OCI-LY1 (cell line): ENCODE results near the gene MAGI2.

Experiments used
- H2AFZ ChIP-seq: fragments of 200-600 bp; sonication (generic), shearing (Covaris generic); 2 replicates; pipeline ENCODE4 v1.6.0; 2014; ENCODE audit warnings: antibody characterized with exemption, mild to moderate bottlenecking, low read length
- H3F3A ChIP-seq: fragments of 200-600 bp; sonication (generic), shearing (Covaris generic); 2 replicates; pipeline ENCODE4 v1.6.0; 2014; ENCODE audit warnings: mild to moderate bottlenecking, antibody characterized with exemption, low read length, moderate library complexity; ENCODE audit not compliant: insufficient read depth
- H3K27ac ChIP-seq: fragments of 200-600 bp; sonication (generic); 2 replicates; pipeline ENCODE4 v1.5.1; 2014; ENCODE audit warnings: low read length, mixed run types, mild to moderate bottlenecking, low read depth; ENCODE audit not compliant: poor library complexity, severe bottlenecking
- H3K27me3 ChIP-seq: fragments of 200-600 bp; sonication (generic); 2 replicates; pipeline ENCODE4 v1.6.0; 2014; ENCODE audit warnings: antibody characterized with exemption, mild to moderate bottlenecking, low read length, moderate library complexity; ENCODE audit not compliant: insufficient read depth
- H3K36me3 ChIP-seq: fragments of 200-600 bp; sonication (generic); 2 replicates; pipeline ENCODE4 v1.6.1; 2014; ENCODE audit warnings: mild to moderate bottlenecking, antibody characterized with exemption, low read length, moderate library complexity, mixed read lengths; ENCODE audit not compliant: insufficient read depth
- H3K4me1 ChIP-seq: fragments of 200-600 bp; sonication (generic); 2 replicates; pipeline ENCODE4 v1.5.1; 2014; ENCODE audit warnings: mild to moderate bottlenecking, low read length, moderate library complexity; ENCODE audit not compliant: insufficient read depth, severe bottlenecking
- H3K4me2 ChIP-seq: fragments of 200-600 bp; sonication (generic), shearing (Covaris generic); 2 replicates; pipeline ENCODE4 v1.6.1; 2014; ENCODE audit warnings: low read length
- H3K4me3 ChIP-seq: fragments of 200-600 bp; sonication (generic); 2 replicates; pipeline ENCODE4 v1.5.1; 2014; ENCODE audit warnings: low read length, low read depth, mild to moderate bottlenecking, mixed read lengths; ENCODE audit not compliant: poor library complexity, severe bottlenecking
- H3K79me2 ChIP-seq: fragments of 200-600 bp; shearing (Covaris generic); 2 replicates; pipeline ENCODE4 v1.6.1; 2016; ENCODE audit warnings: mixed run types, low read length, mixed read lengths; ENCODE audit not compliant: insufficient read depth
- H3K9ac ChIP-seq: fragments of 200-600 bp; sonication (generic), shearing (Covaris generic); 2 replicates; pipeline ENCODE4 v1.6.1; 2014; ENCODE audit warnings: mild to moderate bottlenecking, low read length, mixed read lengths
- H3K9me2 ChIP-seq: fragments of 200-600 bp; sonication (generic), shearing (Covaris generic); 2 replicates; pipeline ENCODE4 v1.6.1; 2014; ENCODE audit warnings: low read depth, mild to moderate bottlenecking, low read length, mixed read lengths
- H3K9me3 ChIP-seq: fragments of 200-600 bp; shearing (Covaris generic); 2 replicates; pipeline ENCODE4 v1.6.1; 2014; ENCODE audit warnings: low read length, mixed read lengths
- H4K20me1 ChIP-seq: fragments of 200-600 bp; sonication (generic), shearing (Covaris generic); 2 replicates; pipeline ENCODE4 v1.6.0; 2016; ENCODE audit warnings: mild to moderate bottlenecking, low read length; ENCODE audit not compliant: insufficient read depth
- EZH2 ChIP-seq: fragments of 200-600 bp; sonication (generic), shearing (Covaris generic); IDR thresholded peaks from 2 replicates; pipeline ENCODE4 v1.8.0; 2017; ENCODE audit warnings: borderline replicate concordance, mixed run types, mild to moderate bottlenecking, antibody characterized with exemption, low read length, moderate library complexity, mixed read lengths
- TF ChIP-seq, protein P1 (sequence below): fragments of 200-600 bp; sonication (generic), shearing (Covaris generic); IDR thresholded peaks from 2 replicates; pipeline ENCODE4 v1.5.1; 2017; ENCODE audit warnings: mild to moderate bottlenecking, antibody characterized with exemption, low read length, moderate library complexity, mixed read lengths

MAGI2 gene

GRCh38 chr7:79478386-79478785 lies 24.9 kb upstream of the MAGI2 start:
- H3K4me3 ChIP-seq = no peak overlapping the region
- no peak overlapping the region for H2AFZ ChIP-seq
- no peaks in the 10 kb centered on the region for H3K9me2 ChIP-seq
- no peak overlapping the region for H3K27ac ChIP-seq
- H3K9ac ChIP-seq = no peak overlapping the region
- TF ChIP-seq EZH2 = no peak
- TF ChIP-seq, protein P1, sequence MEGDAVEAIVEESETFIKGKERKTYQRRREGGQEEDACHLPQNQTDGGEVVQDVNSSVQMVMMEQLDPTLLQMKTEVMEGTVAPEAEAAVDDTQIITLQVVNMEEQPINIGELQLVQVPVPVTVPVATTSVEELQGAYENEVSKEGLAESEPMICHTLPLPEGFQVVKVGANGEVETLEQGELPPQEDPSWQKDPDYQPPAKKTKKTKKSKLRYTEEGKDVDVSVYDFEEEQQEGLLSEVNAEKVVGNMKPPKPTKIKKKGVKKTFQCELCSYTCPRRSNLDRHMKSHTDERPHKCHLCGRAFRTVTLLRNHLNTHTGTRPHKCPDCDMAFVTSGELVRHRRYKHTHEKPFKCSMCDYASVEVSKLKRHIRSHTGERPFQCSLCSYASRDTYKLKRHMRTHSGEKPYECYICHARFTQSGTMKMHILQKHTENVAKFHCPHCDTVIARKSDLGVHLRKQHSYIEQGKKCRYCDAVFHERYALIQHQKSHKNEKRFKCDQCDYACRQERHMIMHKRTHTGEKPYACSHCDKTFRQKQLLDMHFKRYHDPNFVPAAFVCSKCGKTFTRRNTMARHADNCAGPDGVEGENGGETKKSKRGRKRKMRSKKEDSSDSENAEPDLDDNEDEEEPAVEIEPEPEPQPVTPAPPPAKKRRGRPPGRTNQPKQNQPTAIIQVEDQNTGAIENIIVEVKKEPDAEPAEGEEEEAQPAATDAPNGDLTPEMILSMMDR = no peak
- H3K4me2 ChIP-seq = no peak overlapping the region
- no peaks in the 10 kb centered on the region for H3F3A ChIP-seq
- no peaks in the 10 kb centered on the region for H3K27me3 ChIP-seq
- no peaks in the 10 kb centered on the region for H3K9me3 ChIP-seq
- no peaks in the 10 kb centered on the region for H3K4me1 ChIP-seq
- H4K20me1 ChIP-seq = no peaks in the 10 kb centered on the region
- no peaks in the 10 kb centered on the region for H3K79me2 ChIP-seq
- no peaks in the 10 kb centered on the region for H3K36me3 ChIP-seq

DNA sequence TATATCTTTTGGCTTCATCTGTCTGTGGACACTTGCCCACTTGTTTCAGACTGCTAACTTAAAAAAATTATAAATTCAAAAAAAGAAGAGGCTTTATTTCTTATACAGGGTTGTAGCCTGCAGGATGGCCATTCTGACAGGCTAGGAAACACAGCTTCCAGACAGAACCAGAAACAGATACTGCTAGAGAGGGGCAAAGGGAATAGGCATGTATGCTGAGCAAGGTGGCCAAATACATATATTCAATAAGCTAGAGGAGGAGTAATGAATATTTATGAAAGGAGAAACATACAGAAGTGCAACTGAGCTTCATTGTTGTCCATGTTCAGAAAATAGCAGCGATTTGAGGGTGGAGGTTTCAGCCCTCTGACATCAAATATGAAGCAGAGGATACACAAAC lies 22.0 kb upstream of the MAGI2 start:
- Histone ChIP-seq H3K9ac (no peak overlapping the region), H3K4me1 (no peaks in the 10 kb centered on the region), H3K79me2 (no peaks in the 10 kb centered on the region), H3K9me2 (no peaks in the 10 kb centered on the region), H3K27ac (no peak overlapping the region), H3K4me3 (no peak overlapping the region), H3K9me3 (no peaks in the 10 kb centered on the region), H3K4me2 (no peak overlapping the region), H2AFZ (no peak overlapping the region), H3K27me3 (no peaks in the 10 kb centered on the region), H4K20me1 (no peaks in the 10 kb centered on the region), H3F3A (no peaks in the 10 kb centered on the region), H3K36me3 (no peaks in the 10 kb centered on the region)
- TF ChIP-seq EZH2 = no peak
- TF ChIP-seq, protein P1 = no peak

- H3K9me2 ChIP-seq = no peaks in the 10 kb centered on the region
- H3K27me3 ChIP-seq = no peaks in the 10 kb centered on the region
- H3K4me3 ChIP-seq = no peak overlapping the region
- H4K20me1 ChIP-seq = no peaks in the 10 kb centered on the region
- H3K4me2 ChIP-seq = no peak overlapping the region
- no peaks in the 10 kb centered on the region for H3K9me3 ChIP-seq
- no peaks in the 10 kb centered on the region for H3F3A ChIP-seq
- no peaks in the 10 kb centered on the region for H3K4me1 ChIP-seq
- no peak overlapping the region for H3K27ac ChIP-seq
- H2AFZ ChIP-seq = no peak overlapping the region
- H3K9ac ChIP-seq = no peak overlapping the region
- no peaks in the 10 kb centered on the region for H3K79me2 ChIP-seq
- no peaks in the 10 kb centered on the region for H3K36me3 ChIP-seq
- TF ChIP-seq, protein P1 = no peak
- TF ChIP-seq EZH2 = no peak
These were observed 18.2 kb upstream of the MAGI2 start for GRCh38 chr7:79471699-79472098.
